K562 (cell line): Measurements from ENCODE around the gene PITX1. TPM values are rescaled to one million over a fixed set of nuclear protein-coding genes. Genes with fewer than 3 reads are reported as not detected.

Experiments
- ATAC-seq: fragments of 200-7000 bp; cut with Tn5 transposase; 3 replicates; pipeline ENCODE4 v1.9.1; 2020; ENCODE audit warnings: moderate library complexity
- BruUV-seq: library from RNA; stranded (reverse); fragments of 400-500 nt; replicated peaks from 2 replicates; lab custom pipeline; 2021; lab: Mats Ljungman, UMichigan
- CTCF ChIA-PET: fragments of 300-600 bp; formaldehyde crosslinking; extraction: SDS; loops from one replicate; lab custom pipeline; 2021; ENCODE audit warnings: low intra/inter-chr PET ratio; lab: Yijun Ruan, JAX
- POLR2A ChIA-PET: fragments of 300-600, 350-650 bp; sonication (Branson Sonifier 250); formaldehyde crosslinking; extraction: SDS; loops from one replicate; lab custom pipeline; 2021; ENCODE audit warnings: antibody characterized with exemption, inconsistent platforms; lab: Yijun Ruan, JAX
- DNase-seq, 4 experiments: peaks; one replicate each; pipeline versions ENCODE4 v3.0.0 to v3.0.0-alpha.2; 2011 to 2018; ENCODE audit warnings: low spot score in 3 of 4, mixed read lengths in 3 of 4; ENCODE audit errors: extremely low read depth in 1 of 4
- FAIRE-seq: peaks from 2 replicates; lab custom pipeline; 2011; peaks lifted over from hg19 to GRCh38; lab: Jason Lieb, UNC
- H2AFZ ChIP-seq: 2 replicates; pipeline ENCODE4 v1.6.0; 2011; ENCODE audit warnings: low read depth, low read length, control low read depth, inconsistent platforms
- H3K27ac ChIP-seq: fragments of 200-600 bp; 3 replicates; pipeline ENCODE4 v1.8.0; 2011; ENCODE audit warnings: low read depth, mild to moderate bottlenecking, control low read depth, inconsistent platforms, low read length, moderate library complexity, mixed read lengths; ENCODE audit errors: extremely low read depth
- H3K27me3 ChIP-seq, 2 experiments: fragments of 300-600 bp in 1 of 2; 2 replicates in 1 of 2; 3 replicates in 1 of 2; pipeline versions ENCODE4 v1.6.0 to v1.8.0; 2011; ENCODE audit warnings: inconsistent platforms in 2 of 2, low read length in 2 of 2, mild to moderate bottlenecking in 1 of 2, mixed read lengths in 1 of 2, moderate library complexity in 1 of 2; ENCODE audit not compliant: control insufficient read depth in 2 of 2, insufficient read depth in 2 of 2
- H3K36me3 ChIP-seq: fragments of 300-600 bp; 3 replicates; pipeline ENCODE4 v1.8.0; 2011; ENCODE audit warnings: mild to moderate bottlenecking, low read length, inconsistent platforms; ENCODE audit not compliant: control insufficient read depth, insufficient read depth
- H3K4me1 ChIP-seq, 2 experiments: fragments of 200-600 bp in 1 of 2; replicated peaks in 1 of 2; 2 replicates in 1 of 2; 3 replicates in 1 of 2; pipeline versions ENCODE4 v1.5.1 to v1.8.0; 2011; ENCODE audit warnings: inconsistent platforms in 2 of 2, low read length in 2 of 2, mild to moderate bottlenecking in 1 of 2, mixed read lengths in 1 of 2, moderate library complexity in 1 of 2; ENCODE audit not compliant: control insufficient read depth in 2 of 2, insufficient read depth in 2 of 2
- H3K4me2 ChIP-seq: 2 replicates; pipeline ENCODE4 v1.6.1; 2011; ENCODE audit warnings: low read length, control low read depth, inconsistent platforms, mixed read lengths; ENCODE audit not compliant: insufficient read depth
- H3K4me3 ChIP-seq: fragments of 200-600 bp; sonication (generic), shearing (Covaris generic); 2 replicates; pipeline ENCODE4 v1.5.1; 2016; ENCODE audit warnings: control low read depth, inconsistent platforms
- H3K79me2 ChIP-seq: fragments of 200-600 bp; 3 replicates; pipeline ENCODE4 v1.8.0; 2011; ENCODE audit warnings: low read length, inconsistent platforms; ENCODE audit not compliant: control insufficient read depth, insufficient read depth
- H3K9ac ChIP-seq, 2 experiments: 2 replicates each; pipeline versions ENCODE4 v1.6.0 to v1.6.1; 2011; ENCODE audit warnings: low read depth in 2 of 2, low read length in 2 of 2, control low read depth in 1 of 2, inconsistent platforms in 1 of 2, mild to moderate bottlenecking in 1 of 2, mixed read lengths in 1 of 2; ENCODE audit not compliant: insufficient read depth in 1 of 2
- H3K9me1 ChIP-seq: one replicate; pipeline ENCODE4 v1.6.0; 2011; ENCODE audit warnings: inconsistent platforms, mild to moderate bottlenecking, low read length, moderate library complexity; ENCODE audit not compliant: control insufficient read depth, insufficient read depth
- H3K9me3 ChIP-seq: replicated peaks from 2 replicates; pipeline ENCODE4 v1.5.1; 2011; ENCODE audit warnings: low read depth, low read length, inconsistent platforms; ENCODE audit not compliant: control insufficient read depth, insufficient read depth
- H4K20me1 ChIP-seq: replicated peaks from 2 replicates; pipeline ENCODE4 v1.6.1; 2011; ENCODE audit warnings: low read length, inconsistent platforms, mixed read lengths; ENCODE audit not compliant: control insufficient read depth, insufficient read depth
- GTF2E2 ChIP-seq: fragments of 200-800 bp; sonication (Bioruptor generic); IDR thresholded peaks from 2 replicates; pipeline ENCODE4 v1.6.1; 2016; ENCODE audit warnings: missing genetic modification characterization, missing compliant biosample characterization
- NCOA6 ChIP-seq: fragments of 450-650 bp; IDR thresholded peaks from 2 replicates; pipeline ENCODE4 v1.6.1; 2017; ENCODE audit warnings: mild to moderate bottlenecking
- POLR2AphosphoS5 ChIP-seq: IDR thresholded peaks from 2 replicates; pipeline ENCODE4 v1.6.1; 2011; ENCODE audit warnings: mild to moderate bottlenecking, low read depth, low read length, moderate library complexity; ENCODE audit not compliant: control insufficient read depth, insufficient read depth
- PYGO2 ChIP-seq: fragments of 450-650 bp; IDR thresholded peaks from 2 replicates; pipeline ENCODE4 v1.6.1; 2016; ENCODE audit warnings: mild to moderate bottlenecking, missing genetic modification characterization, moderate library complexity, missing compliant biosample characterization
- SRF ChIP-seq, 2 experiments: fragments of 250-450, 450-650 bp in 1 of 2; sonication (Bioruptor Pico) in 1 of 2; sonication (generic) in 1 of 2; formaldehyde crosslinking; IDR thresholded peaks; 2 replicates each; pipeline versions ENCODE4 v1.5.0 to v1.5.1; 2020 to 2022; ENCODE audit warnings: mild to moderate bottlenecking in 1 of 2, missing genetic modification reagents in 1 of 2
- U2AF2 ChIP-seq: fragments of 200-400 bp; formaldehyde crosslinking; optimal IDR thresholded peaks from 2 replicates; pipeline ENCODE3; 2017; ENCODE audit warnings: low read depth, mild to moderate bottlenecking, low read length
- WGBS: fragments of 100-300 bp; shearing (Covaris generic); methylation state at CpG from one replicate; pipeline ENCODE4 v1.1.6; 2016; ENCODE audit warnings: low coverage, mixed read lengths; ENCODE audit not compliant: insufficient coverage; ENCODE audit errors: missing lambda C conversion rate; 5-methylcytosine and 5-hydroxymethylcytosine counted together
- in situ Hi-C: fragments of 300-500 bp; cut with MboI; formaldehyde crosslinking; loops from 4 replicates; pipeline ENCODE4 v1.15.0; 2018; ENCODE audit warnings: inconsistent platforms, mixed read lengths
- intact Hi-C: fragments of 100-400 bp; cut with micrococcal nuclease; formaldehyde crosslinking; loops from 2 replicates; pipeline ENCODE4 v1.14.2; 2022
- polyA plus RNA-seq, 8 experiments: library from polyadenylated mRNA; depleted of rRNA in 4 of 8; stranded (reverse) in 5 of 8; unstranded in 3 of 8; fragments of >200 nt; fragmentation: Nextera tagmentation in 2 of 8; fragmentation: Illumina TruSeq in 1 of 8; extraction: Ambion mirVana in 2 of 8; extraction: Trizol in 1 of 8; gene quantifications; 2 replicates each; pipeline versions ENCODE4 v1.2.1 to v1.2.3, GENCODE V29; 2011 to 2014; ENCODE audit warnings: inconsistent platforms in 1 of 8, missing spikeins in 1 of 8
- total RNA-seq, 7 experiments: library from RNA; depleted of rRNA in 6 of 7; stranded (reverse); fragments of >200 nt in 6 of 7; fragmentation: Illumina TruSeq in 2 of 7; extraction: Trizol in 2 of 7; gene quantifications; 2 replicates each; pipeline versions ENCODE4 v1.2.1 to v1.2.3, GENCODE V29; 2011 to 2021; ENCODE audit warnings: low replicate concordance in 1 of 7
- TF ChIP-seq, protein P1 (sequence below): fragments of 150-350 bp; IDR thresholded peaks from 2 replicates; pipeline ENCODE4 v1.6.1; 2014; ENCODE audit warnings: low read depth, mild to moderate bottlenecking, low read length, borderline replicate concordance
- TF ChIP-seq, protein P2 (sequence below): fragments of 250-450 bp; sonication (Bioruptor Pico); IDR thresholded peaks from 2 replicates; pipeline ENCODE4 v1.6.1; 2021; ENCODE audit warnings: mild to moderate bottlenecking
- TF ChIP-seq, protein P3 (sequence below): fragments of 150-350 bp; conservative IDR thresholded peaks from 2 replicates; pipeline ENCODE4 v1.6.1; 2014; ENCODE audit warnings: low read length

The PITX1 gene
- total and polyA plus RNA-seq, 9 of the 15 experiments (the other 6 are each of a cell fraction or from before 2014, with no cell fraction given): 0.13 to 88.2 (median 24.9) TPM

DNA sequence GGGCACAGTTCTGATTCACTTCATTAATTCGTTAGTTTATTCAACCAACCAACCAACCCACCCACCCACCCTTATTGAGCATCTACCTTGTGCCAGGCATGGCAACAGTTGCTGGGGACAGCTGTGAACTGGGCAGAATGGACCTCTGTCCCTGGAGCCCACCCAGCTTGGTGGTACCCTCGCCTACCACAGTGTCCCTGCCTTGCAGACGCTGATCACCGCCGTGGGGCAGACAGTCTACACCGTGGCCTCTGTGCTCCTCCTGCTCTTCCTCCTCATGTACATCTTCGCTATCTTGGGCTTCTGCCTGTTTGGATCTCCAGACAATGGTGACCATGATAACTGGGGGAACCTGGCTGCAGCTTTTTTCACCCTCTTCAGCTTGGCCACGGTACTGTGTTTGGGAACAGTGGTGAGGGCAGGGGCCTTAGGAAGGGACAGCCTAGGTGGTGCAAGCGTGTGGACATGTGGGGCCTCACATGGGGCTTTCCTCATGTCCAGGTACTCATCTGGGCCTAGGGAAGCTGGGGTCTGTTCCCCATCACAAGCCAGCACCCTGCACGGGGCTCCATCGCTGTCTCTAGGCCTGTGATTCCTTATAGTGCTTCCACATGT, 26.2 kb downstream of the PITX1 start:
- Histone ChIP-seq H4K20me1 (no peaks in the 10 kb centered on the region; the same call in 1 of the 2 replicates), H3K9me1 (no peaks in the 10 kb centered on the region), H3K79me2 (no peaks in the 10 kb centered on the region), H3K4me1 (no peaks in the 10 kb centered on the region), H2AFZ (no peak overlapping the region), H3K4me2 (no peak overlapping the region), H3K36me3 (no peaks in the 10 kb centered on the region), H3K9me3 (no peaks in the 10 kb centered on the region), H3K4me3 (no peak overlapping the region), H3K27me3 (no peaks in the 10 kb centered on the region), H3K9ac (no peak overlapping the region), H3K27ac (no peak overlapping the region)
- DNase-seq (peak in 1 of 4 experiments; percentile 3), FAIRE-seq (no peak), ATAC-seq (no peak)
- POLR2A ChIA-PET: no interaction called here
- CTCF ChIA-PET: no interaction called here
- TF ChIP-seq, protein P1, sequence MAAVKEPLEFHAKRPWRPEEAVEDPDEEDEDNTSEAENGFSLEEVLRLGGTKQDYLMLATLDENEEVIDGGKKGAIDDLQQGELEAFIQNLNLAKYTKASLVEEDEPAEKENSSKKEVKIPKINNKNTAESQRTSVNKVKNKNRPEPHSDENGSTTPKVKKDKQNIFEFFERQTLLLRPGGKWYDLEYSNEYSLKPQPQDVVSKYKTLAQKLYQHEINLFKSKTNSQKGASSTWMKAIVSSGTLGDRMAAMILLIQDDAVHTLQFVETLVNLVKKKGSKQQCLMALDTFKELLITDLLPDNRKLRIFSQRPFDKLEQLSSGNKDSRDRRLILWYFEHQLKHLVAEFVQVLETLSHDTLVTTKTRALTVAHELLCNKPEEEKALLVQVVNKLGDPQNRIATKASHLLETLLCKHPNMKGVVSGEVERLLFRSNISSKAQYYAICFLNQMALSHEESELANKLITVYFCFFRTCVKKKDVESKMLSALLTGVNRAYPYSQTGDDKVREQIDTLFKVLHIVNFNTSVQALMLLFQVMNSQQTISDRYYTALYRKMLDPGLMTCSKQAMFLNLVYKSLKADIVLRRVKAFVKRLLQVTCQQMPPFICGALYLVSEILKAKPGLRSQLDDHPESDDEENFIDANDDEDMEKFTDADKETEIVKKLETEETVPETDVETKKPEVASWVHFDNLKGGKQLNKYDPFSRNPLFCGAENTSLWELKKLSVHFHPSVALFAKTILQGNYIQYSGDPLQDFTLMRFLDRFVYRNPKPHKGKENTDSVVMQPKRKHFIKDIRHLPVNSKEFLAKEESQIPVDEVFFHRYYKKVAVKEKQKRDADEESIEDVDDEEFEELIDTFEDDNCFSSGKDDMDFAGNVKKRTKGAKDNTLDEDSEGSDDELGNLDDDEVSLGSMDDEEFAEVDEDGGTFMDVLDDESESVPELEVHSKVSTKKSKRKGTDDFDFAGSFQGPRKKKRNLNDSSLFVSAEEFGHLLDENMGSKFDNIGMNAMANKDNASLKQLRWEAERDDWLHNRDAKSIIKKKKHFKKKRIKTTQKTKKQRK: no peak
- TF ChIP-seq, protein P2, sequence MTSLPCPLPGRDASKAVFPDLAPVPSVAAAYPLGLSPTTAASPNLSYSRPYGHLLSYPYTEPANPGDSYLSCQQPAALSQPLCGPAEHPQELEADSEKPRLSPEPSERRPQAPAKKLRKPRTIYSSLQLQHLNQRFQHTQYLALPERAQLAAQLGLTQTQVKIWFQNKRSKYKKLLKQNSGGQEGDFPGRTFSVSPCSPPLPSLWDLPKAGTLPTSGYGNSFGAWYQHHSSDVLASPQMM (CRISPR knock-in tag): no peak
- TF ChIP-seq U2AF2 (no peak), NCOA6 (no peak), POLR2AphosphoS5 (no peak), GTF2E2 (no peak), SRF (CRISPR knock-in tag; IDR thresholded peaks at IDR 0.05) (no peak), PYGO2 (tag) (no peak)
- TF ChIP-seq, protein P3, sequence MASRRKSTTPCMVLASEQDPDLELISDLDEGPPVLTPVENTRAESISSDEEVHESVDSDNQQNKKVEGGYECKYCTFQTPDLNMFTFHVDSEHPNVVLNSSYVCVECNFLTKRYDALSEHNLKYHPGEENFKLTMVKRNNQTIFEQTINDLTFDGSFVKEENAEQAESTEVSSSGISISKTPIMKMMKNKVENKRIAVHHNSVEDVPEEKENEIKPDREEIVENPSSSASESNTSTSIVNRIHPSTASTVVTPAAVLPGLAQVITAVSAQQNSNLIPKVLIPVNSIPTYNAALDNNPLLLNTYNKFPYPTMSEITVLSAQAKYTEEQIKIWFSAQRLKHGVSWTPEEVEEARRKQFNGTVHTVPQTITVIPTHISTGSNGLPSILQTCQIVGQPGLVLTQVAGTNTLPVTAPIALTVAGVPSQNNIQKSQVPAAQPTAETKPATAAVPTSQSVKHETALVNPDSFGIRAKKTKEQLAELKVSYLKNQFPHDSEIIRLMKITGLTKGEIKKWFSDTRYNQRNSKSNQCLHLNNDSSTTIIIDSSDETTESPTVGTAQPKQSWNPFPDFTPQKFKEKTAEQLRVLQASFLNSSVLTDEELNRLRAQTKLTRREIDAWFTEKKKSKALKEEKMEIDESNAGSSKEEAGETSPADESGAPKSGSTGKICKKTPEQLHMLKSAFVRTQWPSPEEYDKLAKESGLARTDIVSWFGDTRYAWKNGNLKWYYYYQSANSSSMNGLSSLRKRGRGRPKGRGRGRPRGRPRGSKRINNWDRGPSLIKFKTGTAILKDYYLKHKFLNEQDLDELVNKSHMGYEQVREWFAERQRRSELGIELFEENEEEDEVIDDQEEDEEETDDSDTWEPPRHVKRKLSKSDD: no peak
- intact Hi-C loops (no loop called here), in situ Hi-C loops (no loop called here)
- no TSS peak for BruUV-seq
- WGBS: 50% methylated on average over 11 of the region's 11 CpGs
